Activated CD4-positive, alpha-beta T cell treated with anti-CD3 and anti-CD28 coated beads for 48 hours (primary cell): Measurements from ENCODE around the gene FHOD3.
A peak's percentile ranks its signal among the peaks of the same experiment; 100 is the strongest.
"Not testable (repeated sequence)": the region's sequence is repeated elsewhere in the genome, so short reads cannot be mapped to it uniquely, and the experiment has no call there.

ENCODE experiments used
- DNase-seq: peaks from one replicate; pipeline ENCODE4 v3.0.0-alpha.2; 2020

Gene FHOD3

GRCh38 chr18:36813824-36814223 is 516.3 kb downstream of the FHOD3 start:
- DNase-seq = no peak

DNA sequence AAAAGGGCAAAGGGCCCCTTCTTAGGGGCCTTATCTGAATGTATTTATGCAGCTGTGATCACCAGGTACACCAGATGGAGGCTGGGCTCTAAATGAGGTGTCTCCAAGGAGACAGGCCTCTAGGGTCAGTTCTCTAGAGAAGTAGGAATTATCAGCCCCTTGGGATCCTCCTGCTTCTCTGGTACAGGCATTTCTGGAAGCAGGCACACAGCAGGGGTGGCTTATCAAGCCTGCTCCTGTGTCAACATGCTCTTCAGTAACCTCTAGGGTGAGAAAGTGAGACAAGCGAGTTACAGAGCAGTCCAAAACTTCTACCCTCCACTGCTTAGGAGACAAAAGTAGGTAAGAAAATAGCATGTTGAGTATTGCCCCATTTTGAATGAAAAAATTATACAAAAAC is 517.5 kb downstream of the FHOD3 start:
- no peak for DNase-seq

DNA sequence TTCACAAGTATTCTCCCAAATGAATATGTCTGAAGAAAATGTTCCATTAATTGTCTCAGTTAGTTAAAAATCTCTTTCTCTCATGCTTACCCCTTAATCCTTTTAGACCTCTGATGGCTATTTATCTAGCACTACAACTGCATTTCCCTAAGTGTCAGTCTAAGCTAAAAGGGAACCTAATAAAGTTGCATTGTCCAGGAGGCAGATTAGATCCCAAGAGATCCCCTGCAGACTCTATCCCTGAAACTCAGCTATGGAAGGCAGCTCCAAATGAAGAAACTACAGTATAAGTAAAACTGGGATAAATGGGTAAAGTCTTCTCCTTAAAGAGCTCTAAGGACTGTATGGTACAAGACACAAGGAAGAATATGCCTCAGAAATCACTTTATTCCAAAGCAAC is 518.6 kb downstream of the FHOD3 start:
- DNase-seq = not testable (repeated sequence)

GRCh38 chr18:36817039-36817438 is 519.5 kb downstream of the FHOD3 start:
- no peak for DNase-seq

- no peak for DNase-seq
Measured at GRCh38 chr18:36818652-36819051, 521.1 kb downstream of the FHOD3 start.

GRCh38 chr18:36819621-36820020 is 522.1 kb downstream of the FHOD3 start:
- no peak for DNase-seq

GRCh38 chr18:36821681-36822080 is 524.2 kb downstream of the FHOD3 start:
- no peak for DNase-seq

GRCh38 chr18:36825526-36825925 is 528.0 kb downstream of the FHOD3 start:
- DNase-seq = no peak

- no peak for DNase-seq
Measured at GRCh38 chr18:36826556-36826955, 529.0 kb downstream of the FHOD3 start.

DNA sequence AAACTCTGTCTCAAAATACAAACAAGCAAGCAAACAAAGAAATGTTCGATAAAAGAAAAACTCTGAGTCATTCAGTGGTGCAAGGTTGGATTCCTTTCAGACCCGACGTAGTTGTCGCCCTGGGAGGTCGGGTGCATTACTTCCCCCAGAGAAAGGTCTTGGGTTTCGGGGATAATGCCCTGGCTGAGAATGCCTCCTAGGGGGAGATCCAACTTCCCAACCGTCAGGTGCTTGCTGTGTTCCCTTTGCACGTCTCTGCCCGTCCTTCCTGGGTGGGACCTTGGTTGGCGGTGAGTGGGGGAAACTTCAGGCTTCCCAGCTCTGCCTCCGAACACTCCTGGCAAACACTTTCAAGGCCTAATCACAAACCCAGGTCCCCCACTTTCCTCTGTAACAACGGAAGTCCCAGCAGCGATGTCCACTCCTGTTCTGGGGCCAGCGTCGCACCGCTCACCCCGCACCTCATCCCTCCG is 530.7 kb downstream of the FHOD3 start:
- peak; percentile 31 for DNase-seq

GRCh38 chr18:36828630-36829361 is 531.3 kb downstream of the FHOD3 start, which contains the start of the genes KIAA1328 and TPGS2:
Gene KIAA1328 (plus strand): TSS chr18:36829127. CDS start chr18:36829139, 12 bp downstream.
Gene TPGS2 (minus strand): TSS chr18:36829002. CDS start chr18:36828767, 235 bp downstream.
- peak; percentile 90 for DNase-seq
